HG02970 (cell line): Measurements from ENCODE around the gene ICAM4.
A peak's percentile ranks its signal among the peaks of the same experiment; 100 is the strongest.

Experiments used
- ATAC-seq: cut with Tn5 transposase; IDR thresholded peaks from one replicate; pipeline ENCODE4 v1.9.1; 2021; ENCODE audit warnings: mild to moderate bottlenecking, moderate library complexity, moderate number of reproducible peaks; ENCODE audit not compliant: unreplicated experiment, low FRiP score

ICAM4 gene

GRCh38 chr19:10317045-10317856 is 30.5 kb downstream of the ICAM4 start:
- no peak for ATAC-seq

GRCh38 chr19:10317857-10318462 is 31.2 kb downstream of the ICAM4 start:
- ATAC-seq, result no peak

- ATAC-seq, result no peak
These were observed 32.3 kb downstream of the ICAM4 start for GRCh38 chr19:10318807-10319682.

- no peak for ATAC-seq
These were observed 34.1 kb downstream of the ICAM4 start for GRCh38 chr19:10320602-10321416.

- ATAC-seq, result no peak
These were observed 34.7 kb downstream of the ICAM4 start for GRCh38 chr19:10321417-10321797.

GRCh38 chr19:10321874-10322835 is 35.4 kb downstream of the ICAM4 start:
- ATAC-seq, result no peak

GRCh38 chr19:10325732-10326131 is 39.0 kb downstream of the ICAM4 start:
- no peak for ATAC-seq

- ATAC-seq, result no peak
These were observed 41.0 kb downstream of the ICAM4 start for GRCh38 chr19:10327793-10328192.

- no peak for ATAC-seq
These were observed 42.0 kb downstream of the ICAM4 start for GRCh38 chr19:10328558-10329429.

- ATAC-seq, result no peak
These were observed 42.8 kb downstream of the ICAM4 start for GRCh38 chr19:10329555-10329954.

- no peak for ATAC-seq
These were observed 45.6 kb downstream of the ICAM4 start for GRCh38 chr19:10332158-10332964.

GRCh38 chr19:10332965-10333757 is 46.4 kb downstream of the ICAM4 start, which contains the start of gene RAVER1:
Gene RAVER1 (minus strand): TSS chr19:10333529. CDS start chr19:10333507, 22 bp downstream.
- peak; percentile 81 for ATAC-seq

- ATAC-seq, result no peak
These were observed 47.2 kb downstream of the ICAM4 start for GRCh38 chr19:10333758-10334587.

- ATAC-seq, result no peak
These were observed 48.0 kb downstream of the ICAM4 start for GRCh38 chr19:10334588-10335351.
